ENCODE results near the gene SPC25. TPM values are rescaled to one million over a fixed set of nuclear protein-coding genes. Genes with fewer than 3 reads are reported as not detected.

SPC25 gene
- polyA plus RNA-seq, 1 donor (not counting 4 experiments of a cell fraction or from before 2014, with no cell fraction given): 7.1 TPM

GRCh38 chr2:168913495-168913894 is 23.3 kb upstream of the SPC25 start:
- TF ChIP-seq CTCF (optimal IDR thresholded peaks at IDR 0.05 in 1 of 3, IDR thresholded peaks at IDR 0.05 in 1 of 3, conservative IDR thresholded peaks at IDR 0.05 in 1 of 3; ENCODE audit: extremely low read depth in 1 of 3, insufficient read depth in 2 of 3, low read length in 3 of 3) (no peak), EZH2 (IDR thresholded peaks at IDR 0.05; ENCODE audit: low read length) (no peak)
- Histone ChIP-seq H3K27ac (ENCODE audit: control insufficient read depth, insufficient read depth, low read length) (no peak overlapping the region), H3K9ac (ENCODE audit: control insufficient read depth, extremely low read depth, insufficient read depth, low read length) (no peak overlapping the region), H3K79me2 (ENCODE audit: control insufficient read depth, insufficient read depth, low read length) (no peaks in the 10 kb centered on the region), H3K4me2 (ENCODE audit: control insufficient read depth, extremely low read depth, insufficient read depth, low read depth, low read length) (no peak overlapping the region), H2AFZ (ENCODE audit: control insufficient read depth, low read length) (no peak overlapping the region), H3K36me3 (ENCODE audit: control insufficient read depth in 2 of 2, extremely low read depth in 1 of 2, insufficient read depth in 2 of 2, low read length in 2 of 2) (no peaks in the 10 kb centered on the region), H3K4me1 (ENCODE audit: control insufficient read depth, extremely low read depth, insufficient read depth, low read length) (no peaks in the 10 kb centered on the region), H3K27me3 (ENCODE audit: control insufficient read depth, extremely low read depth, insufficient read depth, low read length) (peaks cover 19% of the 10 kb centered on the region), H3K4me3 (ENCODE audit: control insufficient read depth in 2 of 3, extremely low read depth in 1 of 3, insufficient read depth in 2 of 3, low read depth in 1 of 3, low read length in 3 of 3) (no peak overlapping the region), H4K20me1 (ENCODE audit: control insufficient read depth, extremely low read depth, insufficient read depth, low read length) (no peaks in the 10 kb centered on the region), H3K9me3 (ENCODE audit: control insufficient read depth, low read depth, low read length) (no peaks in the 10 kb centered on the region), H3K9me1 (ENCODE audit: control insufficient read depth, extremely low read depth, insufficient read depth, low read length) (no peaks in the 10 kb centered on the region)
- DNase-seq (ENCODE audit: low read depth, low spot score) (no peak), FAIRE-seq (no peak)
- dilution Hi-C loops (cut with MboI; ENCODE audit: extremely low pct_ligation_motif_present, low sequenced_read_pairs): no loop called here

- no peak for TF ChIP-seq CTCF (optimal IDR thresholded peaks at IDR 0.05 in 1 of 3, IDR thresholded peaks at IDR 0.05 in 1 of 3, conservative IDR thresholded peaks at IDR 0.05 in 1 of 3; ENCODE audit: extremely low read depth in 1 of 3, insufficient read depth in 2 of 3, low read length in 3 of 3)
- no peak for TF ChIP-seq EZH2 (IDR thresholded peaks at IDR 0.05; ENCODE audit: low read length)
- FAIRE-seq: no peak
- H2AFZ ChIP-seq (ENCODE audit: control insufficient read depth, low read length): peak overlapping the region; percentile 45
- no peak overlapping the region for H3K27ac ChIP-seq (ENCODE audit: control insufficient read depth, insufficient read depth, low read length)
- H4K20me1 ChIP-seq (ENCODE audit: control insufficient read depth, extremely low read depth, insufficient read depth, low read length): no peaks in the 10 kb centered on the region
- H3K9me1 ChIP-seq (ENCODE audit: control insufficient read depth, extremely low read depth, insufficient read depth, low read length): no peaks in the 10 kb centered on the region
- no peaks in the 10 kb centered on the region for H3K9me3 ChIP-seq (ENCODE audit: control insufficient read depth, low read depth, low read length)
- H3K79me2 ChIP-seq (ENCODE audit: control insufficient read depth, insufficient read depth, low read length): no peaks in the 10 kb centered on the region
- H3K36me3 ChIP-seq (ENCODE audit: control insufficient read depth in 2 of 2, extremely low read depth in 1 of 2, insufficient read depth in 2 of 2, low read length in 2 of 2): no peaks in the 10 kb centered on the region
- H3K9ac ChIP-seq (ENCODE audit: control insufficient read depth, extremely low read depth, insufficient read depth, low read length): no peak overlapping the region
- DNase-seq (ENCODE audit: low read depth, low spot score): no peak
- dilution Hi-C loops (cut with MboI; ENCODE audit: extremely low pct_ligation_motif_present, low sequenced_read_pairs): no loop called here
- H3K4me3 ChIP-seq (ENCODE audit: control insufficient read depth in 2 of 3, extremely low read depth in 1 of 3, insufficient read depth in 2 of 3, low read depth in 1 of 3, low read length in 3 of 3): peak overlapping the region in 2 of 3 experiments; percentile 45 to 48
- no peaks in the 10 kb centered on the region for H3K4me1 ChIP-seq (ENCODE audit: control insufficient read depth, extremely low read depth, insufficient read depth, low read length)
- peak overlapping the region; percentile 80 for H3K4me2 ChIP-seq (ENCODE audit: control insufficient read depth, extremely low read depth, insufficient read depth, low read depth, low read length)
- peaks cover 20% of the 10 kb centered on the region for H3K27me3 ChIP-seq (ENCODE audit: control insufficient read depth, extremely low read depth, insufficient read depth, low read length)
Observed at GRCh38 chr2:168912901-168913369, 22.7 kb upstream of the SPC25 start.
